ENCODE measurements around the gene TTN.

Gene TTN

DNA sequence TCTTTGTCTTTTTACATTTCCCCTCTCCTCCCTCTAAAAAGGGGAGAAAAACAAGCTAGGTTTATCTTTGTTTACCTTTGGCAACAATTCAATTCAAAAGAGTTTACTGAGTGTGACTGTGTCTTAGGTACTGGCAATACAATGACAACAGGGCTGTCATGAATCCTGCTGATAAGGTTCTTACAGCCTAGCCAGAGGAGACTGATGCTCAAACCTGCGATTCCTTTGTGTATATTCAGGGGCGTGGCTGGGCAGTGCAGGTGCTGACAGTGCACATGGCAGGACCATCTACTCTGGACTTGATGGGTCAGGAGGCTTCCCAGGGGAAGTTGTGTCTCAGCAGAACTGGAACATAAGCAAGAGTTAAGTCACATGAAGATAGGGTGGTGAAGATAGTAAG lies 23.2 kb upstream of the TTN start:
- Histone ChIP-seq H3K4me1 (ENCODE audit: control insufficient read depth, insufficient read depth, low read length) (no peaks in the 10 kb centered on the region), H3K4me3 (ENCODE audit: low read depth, low read length) (no peak overlapping the region), H3K27me3 (ENCODE audit: control insufficient read depth, insufficient read depth, low read length) (no peaks in the 10 kb centered on the region), H3K27ac (ENCODE audit: low read depth, low read length) (no peak overlapping the region), H3K9me3 (ENCODE audit: control insufficient read depth, insufficient read depth, low read length) (no peaks in the 10 kb centered on the region), H3K9ac (ENCODE audit: low read depth, low read length) (no peak overlapping the region), H3K36me3 (ENCODE audit: control insufficient read depth, insufficient read depth, low read length) (no peaks in the 10 kb centered on the region)

DNA sequence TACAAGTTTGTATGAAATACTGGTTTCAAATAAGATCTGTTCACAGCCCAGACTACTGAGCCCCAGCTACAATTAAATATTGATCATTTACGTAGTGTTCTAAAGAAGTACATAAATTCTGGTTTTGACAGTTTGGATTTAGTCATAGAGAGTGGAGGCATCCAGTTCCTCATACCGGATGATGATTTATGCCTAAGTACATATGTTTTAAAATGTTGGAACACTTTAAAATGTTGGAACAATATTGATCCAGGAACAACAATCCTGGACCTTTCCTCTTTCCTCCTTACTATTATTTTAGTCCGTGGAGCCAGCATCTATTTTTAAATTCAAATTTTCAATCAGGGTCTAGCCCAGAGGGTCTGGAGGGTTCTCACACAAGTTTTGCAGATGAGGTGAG lies 22.8 kb upstream of the TTN start:
- no peak overlapping the region for H3K9ac ChIP-seq (ENCODE audit: low read depth, low read length)
- H3K9me3 ChIP-seq (ENCODE audit: control insufficient read depth, insufficient read depth, low read length), result no peaks in the 10 kb centered on the region
- no peaks in the 10 kb centered on the region for H3K36me3 ChIP-seq (ENCODE audit: control insufficient read depth, insufficient read depth, low read length)
- no peak overlapping the region for H3K27ac ChIP-seq (ENCODE audit: low read depth, low read length)
- H3K27me3 ChIP-seq (ENCODE audit: control insufficient read depth, insufficient read depth, low read length), result no peaks in the 10 kb centered on the region
- no peak overlapping the region for H3K4me3 ChIP-seq (ENCODE audit: low read depth, low read length)
- no peaks in the 10 kb centered on the region for H3K4me1 ChIP-seq (ENCODE audit: control insufficient read depth, insufficient read depth, low read length)

DNA sequence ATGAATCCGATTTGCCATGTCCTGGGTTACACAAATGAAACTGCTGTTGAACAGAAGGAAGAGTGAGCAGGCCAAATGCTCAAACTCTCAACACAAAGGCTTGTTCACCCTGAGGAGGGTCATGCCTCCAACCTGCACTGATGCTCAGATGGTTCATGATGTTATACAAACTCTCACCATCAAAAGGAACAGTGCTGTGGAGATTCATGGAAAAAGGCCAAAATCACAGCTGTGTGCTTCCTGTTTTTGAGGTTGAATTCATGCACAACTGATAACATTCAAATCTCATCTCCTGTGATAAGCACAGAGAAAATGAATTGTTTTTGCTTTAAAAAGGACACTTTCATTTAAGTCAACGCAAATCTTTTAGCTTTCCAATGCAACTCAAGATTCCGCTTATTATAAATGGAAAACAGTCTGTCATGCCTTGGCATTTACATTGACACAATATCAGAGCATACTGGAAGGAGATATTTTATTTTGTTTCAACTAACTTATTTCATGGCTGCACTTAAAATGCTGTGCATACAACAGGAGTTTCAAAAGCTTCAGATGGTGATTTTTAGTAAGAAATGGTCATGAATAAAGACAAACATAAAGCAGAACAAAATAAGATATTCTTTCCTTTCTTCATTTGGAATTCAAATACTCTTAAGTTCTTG lies 22.2 kb upstream of the TTN start:
- no peak overlapping the region for H3K4me3 ChIP-seq (ENCODE audit: low read depth, low read length)
- H3K27ac ChIP-seq (ENCODE audit: low read depth, low read length), result no peak overlapping the region
- no peaks in the 10 kb centered on the region for H3K36me3 ChIP-seq (ENCODE audit: control insufficient read depth, insufficient read depth, low read length)
- no peaks in the 10 kb centered on the region for H3K9me3 ChIP-seq (ENCODE audit: control insufficient read depth, insufficient read depth, low read length)
- H3K9ac ChIP-seq (ENCODE audit: low read depth, low read length), result no peak overlapping the region
- H3K4me1 ChIP-seq (ENCODE audit: control insufficient read depth, insufficient read depth, low read length), result no peaks in the 10 kb centered on the region
- H3K27me3 ChIP-seq (ENCODE audit: control insufficient read depth, insufficient read depth, low read length), result no peaks in the 10 kb centered on the region

DNA sequence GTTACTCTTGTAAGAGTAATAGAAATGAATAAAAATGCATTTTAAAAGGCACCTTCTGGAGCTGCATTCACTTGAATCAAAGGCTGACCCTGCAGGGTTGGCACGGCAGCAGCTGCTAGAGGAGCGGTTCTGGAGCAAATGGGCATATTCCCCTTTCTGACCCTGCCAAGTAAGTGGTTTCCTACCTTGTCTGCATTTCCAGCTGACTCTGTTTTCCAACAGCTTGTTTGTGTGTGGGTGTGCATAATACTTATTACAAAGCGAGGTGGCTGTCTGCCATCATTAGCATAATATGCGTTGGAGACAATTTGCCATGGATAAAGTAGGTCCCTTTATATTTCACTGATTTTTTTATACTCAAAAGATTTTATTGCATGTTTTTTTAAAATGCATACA lies 21.3 kb upstream of the TTN start:
- Histone ChIP-seq H3K4me1 (ENCODE audit: control insufficient read depth, insufficient read depth, low read length) (no peaks in the 10 kb centered on the region), H3K27ac (ENCODE audit: low read depth, low read length) (no peak overlapping the region), H3K9ac (ENCODE audit: low read depth, low read length) (no peak overlapping the region), H3K36me3 (ENCODE audit: control insufficient read depth, insufficient read depth, low read length) (no peaks in the 10 kb centered on the region), H3K27me3 (ENCODE audit: control insufficient read depth, insufficient read depth, low read length) (no peaks in the 10 kb centered on the region), H3K4me3 (ENCODE audit: low read depth, low read length) (no peak overlapping the region), H3K9me3 (ENCODE audit: control insufficient read depth, insufficient read depth, low read length) (no peaks in the 10 kb centered on the region)

DNA sequence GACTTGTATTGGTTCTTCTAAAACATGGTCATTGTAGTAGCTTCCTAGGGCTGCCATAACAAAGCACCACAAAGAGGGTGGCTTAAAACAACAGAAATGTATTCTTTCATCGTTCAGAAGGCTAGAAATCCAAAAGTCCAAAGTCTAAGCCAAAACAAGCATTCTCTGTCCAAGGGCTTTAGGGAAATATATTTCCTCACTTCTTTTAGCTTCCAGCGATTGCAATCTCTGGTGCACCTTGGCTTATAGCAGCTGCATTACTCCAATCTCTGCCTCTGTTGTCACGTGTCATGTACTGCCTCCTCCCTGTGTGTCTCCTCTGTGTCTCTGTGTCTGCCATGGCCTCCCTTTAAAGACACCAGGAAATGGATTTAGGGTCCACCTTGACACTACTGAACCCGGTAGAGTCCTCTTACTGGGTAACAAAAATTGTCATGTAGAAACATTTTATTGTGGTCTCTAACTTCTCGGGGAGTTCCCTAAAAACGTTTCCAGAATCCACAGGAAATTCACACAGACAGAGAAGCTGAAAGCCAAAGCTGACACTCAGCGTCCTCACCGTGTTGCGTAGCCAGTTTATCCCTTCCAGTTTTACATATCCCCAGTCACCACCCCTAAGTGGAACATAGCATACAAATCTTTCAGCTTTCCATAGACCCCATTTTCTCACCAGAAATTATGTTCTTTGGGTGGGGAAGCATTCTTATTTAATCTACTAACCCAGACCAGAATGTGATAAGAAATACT lies 20.7 kb upstream of the TTN start:
- Histone ChIP-seq H3K4me1 (ENCODE audit: control insufficient read depth, insufficient read depth, low read length) (no peaks in the 10 kb centered on the region), H3K36me3 (ENCODE audit: control insufficient read depth, insufficient read depth, low read length) (no peaks in the 10 kb centered on the region), H3K4me3 (ENCODE audit: low read depth, low read length) (no peak overlapping the region)

DNA sequence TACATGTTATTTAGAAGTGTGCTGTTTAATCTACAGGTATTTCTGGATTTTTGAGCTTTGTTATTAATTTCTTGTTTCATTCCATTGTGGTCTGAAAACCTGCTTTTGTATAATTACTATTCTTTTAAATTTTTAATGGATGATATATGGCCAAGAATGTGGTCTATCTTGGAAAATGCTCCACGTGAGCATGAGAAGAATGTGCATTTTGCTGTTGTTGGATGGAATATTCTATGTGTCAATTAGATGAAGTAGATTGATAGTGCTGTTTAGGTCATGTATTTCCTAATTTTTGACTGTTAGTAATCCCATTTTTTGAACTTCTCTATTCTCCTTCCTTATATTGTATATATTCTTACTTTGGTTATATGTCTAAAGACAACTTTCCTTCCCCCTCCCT lies 19.9 kb upstream of the TTN start:
- Histone ChIP-seq H3K4me3 (ENCODE audit: low read depth, low read length) (no peak overlapping the region), H3K36me3 (ENCODE audit: control insufficient read depth, insufficient read depth, low read length) (no peaks in the 10 kb centered on the region), H3K27ac (ENCODE audit: low read depth, low read length) (no peak overlapping the region), H3K9ac (ENCODE audit: low read depth, low read length) (no peak overlapping the region), H3K9me3 (ENCODE audit: control insufficient read depth, insufficient read depth, low read length) (no peaks in the 10 kb centered on the region), H3K4me1 (ENCODE audit: control insufficient read depth, insufficient read depth, low read length) (no peaks in the 10 kb centered on the region), H3K27me3 (ENCODE audit: control insufficient read depth, insufficient read depth, low read length) (no peaks in the 10 kb centered on the region)

More for the DNA sequence above, 20.7 kb upstream of the TTN start:
- Histone ChIP-seq H3K9ac (ENCODE audit: low read depth, low read length) (no peak overlapping the region), H3K9me3 (ENCODE audit: control insufficient read depth, insufficient read depth, low read length) (no peaks in the 10 kb centered on the region), H3K27me3 (ENCODE audit: control insufficient read depth, insufficient read depth, low read length) (no peaks in the 10 kb centered on the region), H3K27ac (ENCODE audit: low read depth, low read length) (no peak overlapping the region)

DNA sequence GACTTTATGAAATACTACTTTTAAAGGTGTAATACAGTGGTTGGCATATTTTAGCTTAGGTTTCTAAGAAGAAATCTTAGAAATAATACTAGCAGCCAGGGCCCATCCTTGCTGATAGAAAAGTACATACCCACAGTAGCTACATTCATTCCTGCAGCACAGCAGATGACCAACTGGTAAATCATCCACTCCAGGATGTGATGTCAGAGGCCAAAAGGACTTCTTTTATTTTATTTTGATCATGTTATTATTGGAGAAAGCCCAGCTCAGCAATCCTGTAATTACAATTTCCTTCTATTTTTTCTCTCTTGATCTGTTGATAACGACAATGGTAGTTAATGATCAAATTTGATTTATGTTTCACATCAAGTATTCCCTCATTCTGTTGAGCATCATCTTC lies 18.0 kb upstream of the TTN start:
- H3K27me3 ChIP-seq (ENCODE audit: control insufficient read depth, insufficient read depth, low read length), result no peaks in the 10 kb centered on the region
- no peaks in the 10 kb centered on the region for H3K4me1 ChIP-seq (ENCODE audit: control insufficient read depth, insufficient read depth, low read length)
- no peaks in the 10 kb centered on the region for H3K36me3 ChIP-seq (ENCODE audit: control insufficient read depth, insufficient read depth, low read length)
- no peak overlapping the region for H3K27ac ChIP-seq (ENCODE audit: low read depth, low read length)
- H3K9me3 ChIP-seq (ENCODE audit: control insufficient read depth, insufficient read depth, low read length), result no peaks in the 10 kb centered on the region
- H3K4me3 ChIP-seq (ENCODE audit: low read depth, low read length), result no peak overlapping the region
- H3K9ac ChIP-seq (ENCODE audit: low read depth, low read length), result no peak overlapping the region

DNA sequence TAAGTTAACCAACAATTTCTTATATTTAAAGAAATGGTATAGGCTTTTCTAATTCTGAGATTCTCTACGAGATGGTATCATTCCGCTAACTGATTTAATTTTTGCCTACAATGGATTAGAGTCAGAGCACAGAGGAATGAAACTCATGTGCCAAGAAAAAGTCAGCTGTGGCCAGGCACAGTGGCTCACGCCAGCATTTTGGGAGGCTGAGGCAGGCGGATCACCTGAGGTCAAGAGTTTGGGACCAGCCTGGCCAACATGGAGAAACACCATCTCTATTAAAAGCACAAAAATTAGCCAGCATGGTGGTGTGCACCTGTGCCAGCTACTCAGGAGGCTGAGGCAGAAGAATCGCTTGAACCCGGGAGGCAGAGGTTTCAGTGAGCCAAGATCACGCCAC lies 17.0 kb upstream of the TTN start:
- Histone ChIP-seq H3K27ac (ENCODE audit: low read depth, low read length) (no peak overlapping the region), H3K27me3 (ENCODE audit: control insufficient read depth, insufficient read depth, low read length) (no peaks in the 10 kb centered on the region), H3K36me3 (ENCODE audit: control insufficient read depth, insufficient read depth, low read length) (no peaks in the 10 kb centered on the region), H3K4me1 (ENCODE audit: control insufficient read depth, insufficient read depth, low read length) (no peaks in the 10 kb centered on the region), H3K4me3 (ENCODE audit: low read depth, low read length) (no peak overlapping the region), H3K9me3 (ENCODE audit: control insufficient read depth, insufficient read depth, low read length) (no peaks in the 10 kb centered on the region), H3K9ac (ENCODE audit: low read depth, low read length) (no peak overlapping the region)

DNA sequence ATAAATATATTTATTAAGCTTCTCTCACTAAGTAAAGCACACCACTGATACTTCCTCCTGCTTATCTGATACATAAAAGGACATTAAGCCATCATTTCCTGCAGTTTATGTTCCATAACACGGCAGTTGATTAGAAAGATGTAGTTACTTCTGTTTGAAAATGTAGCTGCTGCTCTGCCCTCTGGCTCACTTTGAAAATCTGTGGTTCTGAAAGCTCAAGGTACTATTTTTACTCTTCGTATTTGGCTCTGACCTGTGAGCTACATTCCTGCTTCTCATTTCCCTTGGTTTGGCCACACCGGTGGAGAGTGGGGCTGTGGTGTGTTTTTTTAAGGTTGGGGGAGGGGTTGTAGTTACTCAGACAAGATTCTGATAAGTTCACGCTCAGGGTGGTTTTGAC lies 12.8 kb upstream of the TTN start:
- no peak overlapping the region for H3K4me3 ChIP-seq (ENCODE audit: low read depth, low read length)

DNA sequence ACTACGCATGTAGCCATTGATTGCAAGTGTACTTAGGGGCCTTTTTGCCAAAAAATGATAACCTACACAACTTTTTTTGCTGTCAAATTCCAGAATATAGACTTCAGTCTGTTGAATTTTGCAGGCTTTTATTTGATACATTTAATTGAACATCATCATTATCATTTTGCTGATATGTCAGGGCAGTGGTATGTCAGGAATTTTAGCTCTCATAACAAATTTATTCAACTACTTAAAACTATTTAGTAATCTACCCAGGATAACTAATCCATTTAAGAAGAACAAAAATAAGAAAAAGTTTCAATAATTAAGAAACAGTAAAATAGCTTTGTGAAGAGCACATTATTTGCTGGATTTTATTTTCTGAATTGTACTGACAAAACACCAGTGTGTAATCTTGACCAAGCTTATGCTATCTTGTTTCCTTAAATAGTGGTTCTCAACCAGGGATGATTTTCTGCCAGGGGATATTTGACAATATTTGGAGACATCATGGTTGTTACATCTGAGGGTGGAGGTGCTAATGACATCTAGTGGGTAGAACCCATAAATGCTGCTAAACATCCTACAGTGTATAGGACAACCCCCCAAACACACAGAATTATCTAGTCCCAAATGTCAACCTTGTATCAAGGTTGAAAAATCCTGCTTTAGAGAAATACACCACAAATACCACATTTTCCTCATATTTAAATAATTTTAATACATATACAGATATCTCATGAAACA lies 12.1 kb upstream of the TTN start:
- Histone ChIP-seq H3K27me3 (ENCODE audit: control insufficient read depth, insufficient read depth, low read length) (no peaks in the 10 kb centered on the region), H3K9me3 (ENCODE audit: control insufficient read depth, insufficient read depth, low read length) (no peaks in the 10 kb centered on the region), H3K27ac (ENCODE audit: low read depth, low read length) (no peak overlapping the region), H3K4me3 (ENCODE audit: low read depth, low read length) (no peak overlapping the region), H3K4me1 (ENCODE audit: control insufficient read depth, insufficient read depth, low read length) (no peaks in the 10 kb centered on the region), H3K9ac (ENCODE audit: low read depth, low read length) (no peak overlapping the region), H3K36me3 (ENCODE audit: control insufficient read depth, insufficient read depth, low read length) (no peaks in the 10 kb centered on the region)

More for the DNA sequence above, 12.8 kb upstream of the TTN start:
- Histone ChIP-seq H3K27ac (ENCODE audit: low read depth, low read length) (no peak overlapping the region), H3K9me3 (ENCODE audit: control insufficient read depth, insufficient read depth, low read length) (no peaks in the 10 kb centered on the region), H3K9ac (ENCODE audit: low read depth, low read length) (no peak overlapping the region), H3K27me3 (ENCODE audit: control insufficient read depth, insufficient read depth, low read length) (no peaks in the 10 kb centered on the region), H3K4me1 (ENCODE audit: control insufficient read depth, insufficient read depth, low read length) (no peaks in the 10 kb centered on the region), H3K36me3 (ENCODE audit: control insufficient read depth, insufficient read depth, low read length) (no peaks in the 10 kb centered on the region)

DNA sequence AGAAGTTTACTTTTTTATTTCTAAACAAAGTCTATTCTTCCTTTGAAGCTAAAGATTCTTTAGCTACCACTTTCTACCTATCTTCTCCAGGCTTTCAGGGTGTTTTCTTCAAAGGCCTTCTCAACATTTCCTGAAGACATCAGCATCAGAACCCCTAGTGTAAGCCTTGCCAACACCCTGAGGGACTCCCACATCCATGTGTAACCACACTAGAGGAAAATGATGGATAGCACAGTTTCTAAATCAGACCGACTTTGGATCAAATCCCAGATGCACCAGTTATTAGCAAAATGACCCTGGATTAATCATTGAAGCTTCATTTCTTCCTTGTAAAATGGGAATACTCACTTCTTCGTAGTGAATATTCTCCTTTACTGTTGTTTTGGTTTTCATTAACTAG lies 4.7 kb upstream of the TTN start:
- Histone ChIP-seq H3K9ac (ENCODE audit: low read depth, low read length) (no peak overlapping the region), H3K4me1 (ENCODE audit: control insufficient read depth, insufficient read depth, low read length) (no peaks in the 10 kb centered on the region), H3K9me3 (ENCODE audit: control insufficient read depth, insufficient read depth, low read length) (no peaks in the 10 kb centered on the region), H3K27ac (ENCODE audit: low read depth, low read length) (no peak overlapping the region), H3K4me3 (ENCODE audit: low read depth, low read length) (no peak overlapping the region), H3K36me3 (ENCODE audit: control insufficient read depth, insufficient read depth, low read length) (no peaks in the 10 kb centered on the region), H3K27me3 (ENCODE audit: control insufficient read depth, insufficient read depth, low read length) (no peaks in the 10 kb centered on the region)
